Measurements from ENCODE around the gene CSPG4.

DNA sequence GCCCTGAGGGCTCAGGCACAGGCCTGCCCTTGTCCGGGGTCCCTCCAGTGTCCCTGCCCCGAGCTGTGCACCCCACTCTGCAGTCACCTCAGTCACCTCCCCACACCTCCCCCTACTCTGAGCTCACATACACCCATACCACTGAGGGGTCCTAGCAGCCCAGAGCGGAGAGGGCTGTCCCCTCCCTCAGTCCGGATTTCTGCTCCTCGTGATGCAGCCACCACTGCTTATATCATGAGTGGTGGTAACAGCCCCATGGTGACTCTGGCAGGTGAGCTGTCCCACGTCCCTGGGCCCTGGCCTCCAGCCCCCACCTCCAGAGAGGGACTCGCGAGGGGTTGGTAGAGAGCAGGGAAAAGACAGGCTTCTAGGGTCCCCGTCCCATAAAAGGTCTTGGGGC, 8.0 kb downstream of the CSPG4 start:
- TF ChIP-seq, protein P1, sequence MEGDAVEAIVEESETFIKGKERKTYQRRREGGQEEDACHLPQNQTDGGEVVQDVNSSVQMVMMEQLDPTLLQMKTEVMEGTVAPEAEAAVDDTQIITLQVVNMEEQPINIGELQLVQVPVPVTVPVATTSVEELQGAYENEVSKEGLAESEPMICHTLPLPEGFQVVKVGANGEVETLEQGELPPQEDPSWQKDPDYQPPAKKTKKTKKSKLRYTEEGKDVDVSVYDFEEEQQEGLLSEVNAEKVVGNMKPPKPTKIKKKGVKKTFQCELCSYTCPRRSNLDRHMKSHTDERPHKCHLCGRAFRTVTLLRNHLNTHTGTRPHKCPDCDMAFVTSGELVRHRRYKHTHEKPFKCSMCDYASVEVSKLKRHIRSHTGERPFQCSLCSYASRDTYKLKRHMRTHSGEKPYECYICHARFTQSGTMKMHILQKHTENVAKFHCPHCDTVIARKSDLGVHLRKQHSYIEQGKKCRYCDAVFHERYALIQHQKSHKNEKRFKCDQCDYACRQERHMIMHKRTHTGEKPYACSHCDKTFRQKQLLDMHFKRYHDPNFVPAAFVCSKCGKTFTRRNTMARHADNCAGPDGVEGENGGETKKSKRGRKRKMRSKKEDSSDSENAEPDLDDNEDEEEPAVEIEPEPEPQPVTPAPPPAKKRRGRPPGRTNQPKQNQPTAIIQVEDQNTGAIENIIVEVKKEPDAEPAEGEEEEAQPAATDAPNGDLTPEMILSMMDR (IDR thresholded peaks at IDR 0.05): no peak
- TF ChIP-seq POLR2A (IDR thresholded peaks at IDR 0.05): no peak

Data from breast epithelium (tissue), 3 donors.